Measurements from ENCODE around the gene ATF7IP.

DNA sequence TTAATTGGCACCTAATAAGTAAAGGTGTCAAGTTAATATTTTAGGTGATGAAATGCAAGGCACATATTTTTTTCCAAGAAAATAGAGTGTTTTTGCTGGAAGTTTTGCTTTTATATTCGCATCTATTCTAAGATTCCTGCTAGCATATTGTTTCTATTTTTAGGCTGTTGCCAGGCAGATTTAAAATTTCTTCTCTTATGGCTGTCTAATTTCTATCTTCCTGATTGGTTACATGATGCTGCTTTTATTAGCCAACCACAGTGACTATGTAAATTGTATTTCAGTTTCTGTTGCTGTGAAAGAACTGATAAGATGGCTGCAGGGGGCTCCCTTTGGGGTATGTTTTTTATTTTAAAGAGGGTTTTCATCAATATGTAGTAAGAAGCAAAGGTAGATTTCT lies 42.7 kb downstream of the ATF7IP start:
- TF ChIP-seq, protein P1, sequence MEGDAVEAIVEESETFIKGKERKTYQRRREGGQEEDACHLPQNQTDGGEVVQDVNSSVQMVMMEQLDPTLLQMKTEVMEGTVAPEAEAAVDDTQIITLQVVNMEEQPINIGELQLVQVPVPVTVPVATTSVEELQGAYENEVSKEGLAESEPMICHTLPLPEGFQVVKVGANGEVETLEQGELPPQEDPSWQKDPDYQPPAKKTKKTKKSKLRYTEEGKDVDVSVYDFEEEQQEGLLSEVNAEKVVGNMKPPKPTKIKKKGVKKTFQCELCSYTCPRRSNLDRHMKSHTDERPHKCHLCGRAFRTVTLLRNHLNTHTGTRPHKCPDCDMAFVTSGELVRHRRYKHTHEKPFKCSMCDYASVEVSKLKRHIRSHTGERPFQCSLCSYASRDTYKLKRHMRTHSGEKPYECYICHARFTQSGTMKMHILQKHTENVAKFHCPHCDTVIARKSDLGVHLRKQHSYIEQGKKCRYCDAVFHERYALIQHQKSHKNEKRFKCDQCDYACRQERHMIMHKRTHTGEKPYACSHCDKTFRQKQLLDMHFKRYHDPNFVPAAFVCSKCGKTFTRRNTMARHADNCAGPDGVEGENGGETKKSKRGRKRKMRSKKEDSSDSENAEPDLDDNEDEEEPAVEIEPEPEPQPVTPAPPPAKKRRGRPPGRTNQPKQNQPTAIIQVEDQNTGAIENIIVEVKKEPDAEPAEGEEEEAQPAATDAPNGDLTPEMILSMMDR (IDR thresholded peaks at IDR 0.05): no peak
- no peak for TF ChIP-seq POLR2A (IDR thresholded peaks at IDR 0.05)
